Measurements from ENCODE around the gene IL17RB. TPM values are rescaled to one million over a fixed set of nuclear protein-coding genes. Genes with fewer than 3 reads are reported as not detected.

The IL17RB gene
- total and polyA plus RNA-seq, 8 donors, result 4.0 to 18.8 (median 6.6) TPM

- H3K9me3 ChIP-seq, result no peaks in the 10 kb centered on the region
- H3K36me3 ChIP-seq, result peaks cover 0 to 82% (median 35%) of the 10 kb centered on the region in 3 donors
- ATAC-seq (no peak), FAIRE-seq (no peak), DNase-seq (no peak)
- no peak overlapping the region for H3K27ac ChIP-seq
- no peak overlapping the region for H3K4me3 ChIP-seq
- intact Hi-C loops (cut with DNase I), result no loop called here
- WGBS, 2 donors, result 92% methylated on average over 5 of the region's 5 CpGs
- H3K4me1 ChIP-seq, result no peaks in the 10 kb centered on the region
- H3K27me3 ChIP-seq, result no peaks in the 10 kb centered on the region
- TF ChIP-seq, protein P1, sequence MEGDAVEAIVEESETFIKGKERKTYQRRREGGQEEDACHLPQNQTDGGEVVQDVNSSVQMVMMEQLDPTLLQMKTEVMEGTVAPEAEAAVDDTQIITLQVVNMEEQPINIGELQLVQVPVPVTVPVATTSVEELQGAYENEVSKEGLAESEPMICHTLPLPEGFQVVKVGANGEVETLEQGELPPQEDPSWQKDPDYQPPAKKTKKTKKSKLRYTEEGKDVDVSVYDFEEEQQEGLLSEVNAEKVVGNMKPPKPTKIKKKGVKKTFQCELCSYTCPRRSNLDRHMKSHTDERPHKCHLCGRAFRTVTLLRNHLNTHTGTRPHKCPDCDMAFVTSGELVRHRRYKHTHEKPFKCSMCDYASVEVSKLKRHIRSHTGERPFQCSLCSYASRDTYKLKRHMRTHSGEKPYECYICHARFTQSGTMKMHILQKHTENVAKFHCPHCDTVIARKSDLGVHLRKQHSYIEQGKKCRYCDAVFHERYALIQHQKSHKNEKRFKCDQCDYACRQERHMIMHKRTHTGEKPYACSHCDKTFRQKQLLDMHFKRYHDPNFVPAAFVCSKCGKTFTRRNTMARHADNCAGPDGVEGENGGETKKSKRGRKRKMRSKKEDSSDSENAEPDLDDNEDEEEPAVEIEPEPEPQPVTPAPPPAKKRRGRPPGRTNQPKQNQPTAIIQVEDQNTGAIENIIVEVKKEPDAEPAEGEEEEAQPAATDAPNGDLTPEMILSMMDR (IDR thresholded peaks at IDR 0.05), result no peak
Measured at GRCh38 chr3:53820084-53820483, 26.3 kb upstream of the IL17RB start.

- H3K36me3 ChIP-seq, result peaks cover 0 to 75% (median 35%) of the 10 kb centered on the region in 3 donors
- no peaks in the 10 kb centered on the region for H3K9me3 ChIP-seq
- ATAC-seq, result no peak
- no peak overlapping the region for H3K4me3 ChIP-seq
- 86 to 89% methylated on average over 21 of the region's 21 CpGs for WGBS, 2 donors
- FAIRE-seq, result no peak
- no peak overlapping the region for H3K27ac ChIP-seq
- DNase-seq, result peak in 1 of 6 donors; percentile 47
- intact Hi-C loops (cut with DNase I), result no loop called here
- TF ChIP-seq, protein P1 (IDR thresholded peaks at IDR 0.05), result no peak
- no peaks in the 10 kb centered on the region for H3K27me3 ChIP-seq
- H3K4me1 ChIP-seq, result peaks cover 0 to 6% (median 4%) of the 10 kb centered on the region in 3 donors
Measured at GRCh38 chr3:53820756-53821580, 25.4 kb upstream of the IL17RB start.

DNA sequence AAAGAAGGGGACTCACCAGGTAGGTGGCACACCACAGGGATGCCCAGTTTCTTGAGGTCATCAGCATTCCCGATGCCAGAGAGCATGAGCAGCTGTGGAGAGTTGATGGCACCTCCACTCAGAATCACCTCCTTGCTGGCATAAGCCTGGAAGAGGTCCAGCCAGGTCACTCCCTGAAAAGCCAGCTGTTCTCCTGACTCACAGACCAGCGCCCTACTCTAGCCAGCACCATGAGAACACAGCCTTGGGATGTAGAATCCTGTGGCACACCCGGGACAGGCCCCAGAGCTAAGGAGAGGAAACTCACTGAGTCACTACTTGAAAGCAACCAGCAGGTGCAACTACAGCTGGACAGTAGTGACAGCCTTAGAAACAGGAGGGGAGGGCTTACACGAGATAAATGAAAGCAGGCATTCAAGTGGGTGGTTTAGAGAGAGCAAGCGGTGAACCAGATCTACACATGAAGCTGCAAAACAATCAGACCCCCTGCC lies 24.7 kb upstream of the IL17RB start:
- peaks cover 0 to 69% (median 35%) of the 10 kb centered on the region in 3 donors for H3K36me3 ChIP-seq
- DNase-seq, result peak in 1 of 6 donors; percentile 32
- WGBS, 2 donors, result 61 to 67% methylated on average over 5 of the region's 5 CpGs
- H3K27ac ChIP-seq, result no peak overlapping the region
- TF ChIP-seq, protein P1 (IDR thresholded peaks at IDR 0.05), result no peak
- intact Hi-C loops (cut with DNase I), result no loop called here
- H3K4me1 ChIP-seq, result peaks cover 4 to 11% (median 6%) of the 10 kb centered on the region in 3 donors
- no peak overlapping the region for H3K4me3 ChIP-seq
- ATAC-seq, result peak in 3 of 4 donors; percentile 31 to 55 (median 46)
- no peak for FAIRE-seq
- H3K27me3 ChIP-seq, result no peaks in the 10 kb centered on the region
- H3K9me3 ChIP-seq, result no peaks in the 10 kb centered on the region

DNA sequence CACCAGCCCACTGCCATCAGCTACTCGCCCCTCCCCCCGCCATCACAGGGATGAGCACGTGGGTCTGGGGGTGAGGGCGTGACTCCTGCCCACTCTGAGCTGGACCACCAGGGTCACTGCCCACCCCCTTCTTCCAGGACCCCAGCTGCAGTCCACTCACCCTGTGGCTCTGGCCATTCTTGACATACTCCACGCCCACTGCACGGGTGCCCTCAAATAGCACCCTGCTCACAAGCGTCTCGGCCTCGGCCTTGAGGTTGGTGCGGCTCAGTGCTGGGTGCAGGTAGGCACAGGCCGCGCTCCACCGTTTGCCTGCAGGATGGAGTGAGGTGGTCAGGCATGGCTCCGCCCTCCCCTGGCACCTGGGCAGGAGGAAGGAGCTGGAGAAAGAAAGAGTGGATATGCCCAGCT lies 24.0 kb upstream of the IL17RB start:
- no peak for FAIRE-seq
- DNase-seq, result peak in 1 of 6 donors; percentile 55
- 85 to 88% methylated on average over 14 of the region's 14 CpGs for WGBS, 2 donors
- H3K27ac ChIP-seq, result no peak overlapping the region
- H3K9me3 ChIP-seq, result no peaks in the 10 kb centered on the region
- peaks cover 4 to 12% (median 6%) of the 10 kb centered on the region in 3 donors for H3K4me1 ChIP-seq
- no peaks in the 10 kb centered on the region for H3K27me3 ChIP-seq
- H3K36me3 ChIP-seq, result peaks cover 0 to 63% (median 30%) of the 10 kb centered on the region in 3 donors
- TF ChIP-seq, protein P1 (IDR thresholded peaks at IDR 0.05), result no peak
- no peak overlapping the region for H3K4me3 ChIP-seq
- ATAC-seq, result peak in 1 of 4 donors; percentile 6
- intact Hi-C loops (cut with DNase I), result no loop called here
